Fibroblast of lung (primary cell): Measurements from ENCODE around the gene ITFG1.

Experiments used
- CTCF ChIP-seq, 2 donors: IDR thresholded peaks in 1 of 2; conservative IDR thresholded peaks in 1 of 2; 1 replicate in 1 of 2; 2 replicates in 1 of 2; pipeline ENCODE4 v1.5.1; 2011 to 2012; ENCODE audit warnings: low read length in 2 of 2, control low read depth in 1 of 2, inconsistent platforms in 1 of 2, low read depth in 1 of 2, mild to moderate bottlenecking in 1 of 2
- EZH2 ChIP-seq: IDR thresholded peaks from 2 replicates; pipeline ENCODE4 v1.5.1; 2012; ENCODE audit warnings: low read length, control low read depth, mild to moderate bottlenecking; ENCODE audit errors: missing control alignments

GRCh38 chr16:47499700-47500264, 38.9 kb upstream of the ITFG1 start:
- TF ChIP-seq CTCF (conservative IDR thresholded peaks at IDR 0.05 in 1 of 2, IDR thresholded peaks at IDR 0.05 in 1 of 2; ENCODE audit: low read depth in 1 of 2, low read length in 2 of 2), result no peak
- no peak for TF ChIP-seq EZH2
